ENCODE results near the gene TMC6. TPM values are rescaled to one million over a fixed set of nuclear protein-coding genes. Genes with fewer than 3 reads are reported as not detected.

The TMC6 gene
- total and polyA plus RNA-seq, 2 of the 13 experiments (the other 11 are each of a cell fraction or from before 2014, with no cell fraction given): 48.4 to 99.1 TPM

- TF ChIP-seq LCORL (IDR thresholded peaks at IDR 0.05) (no peak), LCORL (CRISPR knock-in tag; IDR thresholded peaks at IDR 0.05) (peak; percentile 73), FIP1L1 (IDR thresholded peaks at IDR 0.05; ENCODE audit: borderline replicate concordance, insufficient read depth, low read depth, low read length) (no peak), TEAD3 (CRISPR knock-in tag; optimal IDR thresholded peaks at IDR 0.05; ENCODE audit: borderline replicate concordance) (no peak), RXRB (CRISPR knock-in tag; IDR thresholded peaks at IDR 0.05; ENCODE audit: borderline replicate concordance) (peak; percentile 82; the same call in 1 of the 2 replicates), KDM3A (CRISPR knock-in tag; IDR thresholded peaks at IDR 0.05; ENCODE audit: low read depth) (0 out of 2 replicates have a peak, but pooled peaks have one; percentile 72), ZNF44 (CRISPR knock-in tag; IDR thresholded peaks at IDR 0.05) (no peak), BATF2 (CRISPR knock-in tag; IDR thresholded peaks at IDR 0.05) (no peak), ZFP1 (CRISPR knock-in tag; IDR thresholded peaks at IDR 0.05) (no peak), ZNF547 (CRISPR knock-in tag; IDR thresholded peaks at IDR 0.05) (no peak; the same call in 1 of the 2 replicates), ZNF460 (CRISPR knock-in tag; IDR thresholded peaks at IDR 0.05; ENCODE audit: borderline replicate concordance) (no peak), ZNF768 (CRISPR knock-in tag; IDR thresholded peaks at IDR 0.05) (peak; percentile 97), SOX5 (CRISPR knock-in tag; IDR thresholded peaks at IDR 0.05; ENCODE audit: borderline replicate concordance) (peak; percentile 61), PPARG (CRISPR knock-in tag; conservative IDR thresholded peaks at IDR 0.05) (peak; percentile 64; the same call in 1 of the 2 replicates), TERF1 (CRISPR knock-in tag; IDR thresholded peaks at IDR 0.05) (no peak), RCOR2 (CRISPR knock-in tag; IDR thresholded peaks at IDR 0.05) (peak; percentile 42; the same call in 1 of the 2 replicates), ELF4 (CRISPR knock-in tag; IDR thresholded peaks at IDR 0.05; ENCODE audit: borderline replicate concordance) (no peak), ZBTB39 (CRISPR knock-in tag; IDR thresholded peaks at IDR 0.05) (no peak), ZSCAN29 (CRISPR knock-in tag; conservative IDR thresholded peaks at IDR 0.05) (no peak), NAIF1 (CRISPR knock-in tag; IDR thresholded peaks at IDR 0.05; ENCODE audit: borderline replicate concordance) (no peak), SETDB1 (CRISPR knock-in tag; IDR thresholded peaks at IDR 0.05; ENCODE audit: borderline replicate concordance) (0 out of 2 replicates have a peak, but pooled peaks have one; percentile 17), MLLT10 (CRISPR knock-in tag; IDR thresholded peaks at IDR 0.05) (no peak), XRCC5 (optimal IDR thresholded peaks at IDR 0.05; ENCODE audit: low read length) (peak; percentile 18), RARA (CRISPR knock-in tag; IDR thresholded peaks at IDR 0.05) (peak; percentile 83), EP300 (IDR thresholded peaks at IDR 0.05; ENCODE audit: low read depth in 2 of 2, low read length in 2 of 2) (peak in 1 of 2 experiments; percentile 30; a peak in 1 of 4 replicates), EP300 (CRISPR knock-in tag; IDR thresholded peaks at IDR 0.05; ENCODE audit: borderline replicate concordance) (no peak), ZMAT3 (CRISPR knock-in tag; conservative IDR thresholded peaks at IDR 0.05) (peak; percentile 94; the same call in 1 of the 2 replicates), ZBTB21 (CRISPR knock-in tag; IDR thresholded peaks at IDR 0.05) (no peak), BHLHE40 (IDR thresholded peaks at IDR 0.05; ENCODE audit: low read length) (no peak), ZNF660 (CRISPR knock-in tag; IDR thresholded peaks at IDR 0.05; ENCODE audit: borderline replicate concordance, low read depth) (no peak)
Measured at GRCh38 chr17:78130437-78131101, 2.0 kb upstream of the TMC6 start, which contains the start of gene TMC8 (continued).

All from HepG2 (cell line).